Hematopoietic multipotent progenitor cell (in vitro differentiated cells): Measurements from ENCODE around the gene TMLHE. TPM values are rescaled to one million over a fixed set of nuclear protein-coding genes. Genes with fewer than 3 reads are reported as not detected.
"Not testable (repeated sequence)": the region's sequence is repeated elsewhere in the genome, so short reads cannot be mapped to it uniquely, and the experiment has no call there.

Experiments used
- DNase-seq, 3 donors: peaks; one replicate each; pipeline ENCODE4 v3.0.0-alpha.2; 2011 to 2015; ENCODE audit warnings: low read depth in 2 of 3, low spot score in 2 of 3
- total RNA-seq: library from RNA; depleted of rRNA; stranded (reverse); fragments of >200 nt; gene quantifications from one replicate; pipeline ENCODE4 v1.2.3, GENCODE V29; 2012

TMLHE gene, protein sequence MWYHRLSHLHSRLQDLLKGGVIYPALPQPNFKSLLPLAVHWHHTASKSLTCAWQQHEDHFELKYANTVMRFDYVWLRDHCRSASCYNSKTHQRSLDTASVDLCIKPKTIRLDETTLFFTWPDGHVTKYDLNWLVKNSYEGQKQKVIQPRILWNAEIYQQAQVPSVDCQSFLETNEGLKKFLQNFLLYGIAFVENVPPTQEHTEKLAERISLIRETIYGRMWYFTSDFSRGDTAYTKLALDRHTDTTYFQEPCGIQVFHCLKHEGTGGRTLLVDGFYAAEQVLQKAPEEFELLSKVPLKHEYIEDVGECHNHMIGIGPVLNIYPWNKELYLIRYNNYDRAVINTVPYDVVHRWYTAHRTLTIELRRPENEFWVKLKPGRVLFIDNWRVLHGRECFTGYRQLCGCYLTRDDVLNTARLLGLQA
- 26.7 TPM for total RNA-seq

GRCh38 chrX:155612312-155613224 is at the start of gene TMLHE, which contains the start of gene SPRY3:
Gene TMLHE (minus strand): TSS chrX:155612952. CDS start chrX:155545276, 67,676 bp downstream.
Gene SPRY3 (plus strand): TSS chrX:155612586.
- peak in 2 of 3 donors; percentile 57 to 67 for DNase-seq

- peak in 1 of 3 donors; percentile 6 for DNase-seq
Observed at GRCh38 chrX:155662282-155662681, 49.5 kb upstream of the TMLHE start.

- DNase-seq, result no peak
Observed at GRCh38 chrX:155645180-155645579, 32.4 kb upstream of the TMLHE start.

DNA sequence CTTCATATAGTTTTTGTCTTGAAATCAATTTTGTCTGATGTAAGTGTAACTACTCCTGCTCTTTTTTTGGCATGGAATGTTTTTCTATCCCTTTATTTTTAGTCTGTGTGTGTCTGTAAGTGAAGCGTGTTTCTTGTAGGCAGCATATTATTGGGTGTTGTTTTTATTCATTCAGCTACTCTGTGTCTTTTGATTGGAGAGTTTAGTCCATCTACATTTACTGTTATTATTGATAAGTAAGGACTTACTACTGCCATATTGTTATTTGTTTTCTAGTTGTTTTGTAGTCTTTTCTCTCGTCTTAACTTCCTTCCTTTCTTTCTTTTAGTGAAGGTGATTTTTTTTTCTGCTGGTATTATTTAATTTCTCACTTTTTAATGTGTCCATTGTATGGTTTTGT is 30.5 kb upstream of the TMLHE start:
- DNase-seq, result no peak

- DNase-seq, result not testable (repeated sequence)
Observed at GRCh38 chrX:155641371-155641770, 28.6 kb upstream of the TMLHE start.

- no peak for DNase-seq
Observed at GRCh38 chrX:155637714-155638113, 25.0 kb upstream of the TMLHE start.

DNA sequence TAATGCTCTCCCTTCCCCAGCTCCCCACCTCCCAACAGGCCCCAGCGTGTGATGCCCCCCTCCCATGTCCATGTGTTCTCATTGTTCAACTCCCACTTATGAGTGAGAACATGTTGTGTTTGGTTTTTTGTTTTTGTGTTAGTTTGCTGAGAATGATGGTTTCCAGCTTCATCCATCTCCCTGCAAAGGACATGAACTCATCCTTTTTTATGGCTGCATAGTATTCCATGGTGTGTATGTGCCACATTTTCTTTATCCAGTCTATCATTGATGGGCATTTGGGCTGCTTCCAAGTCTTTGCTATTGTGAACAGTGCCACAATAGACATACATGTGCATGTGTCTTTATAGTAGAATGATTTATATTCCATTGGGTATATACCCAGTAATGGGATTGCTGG is 22.3 kb upstream of the TMLHE start:
- not testable (repeated sequence) for DNase-seq

DNA sequence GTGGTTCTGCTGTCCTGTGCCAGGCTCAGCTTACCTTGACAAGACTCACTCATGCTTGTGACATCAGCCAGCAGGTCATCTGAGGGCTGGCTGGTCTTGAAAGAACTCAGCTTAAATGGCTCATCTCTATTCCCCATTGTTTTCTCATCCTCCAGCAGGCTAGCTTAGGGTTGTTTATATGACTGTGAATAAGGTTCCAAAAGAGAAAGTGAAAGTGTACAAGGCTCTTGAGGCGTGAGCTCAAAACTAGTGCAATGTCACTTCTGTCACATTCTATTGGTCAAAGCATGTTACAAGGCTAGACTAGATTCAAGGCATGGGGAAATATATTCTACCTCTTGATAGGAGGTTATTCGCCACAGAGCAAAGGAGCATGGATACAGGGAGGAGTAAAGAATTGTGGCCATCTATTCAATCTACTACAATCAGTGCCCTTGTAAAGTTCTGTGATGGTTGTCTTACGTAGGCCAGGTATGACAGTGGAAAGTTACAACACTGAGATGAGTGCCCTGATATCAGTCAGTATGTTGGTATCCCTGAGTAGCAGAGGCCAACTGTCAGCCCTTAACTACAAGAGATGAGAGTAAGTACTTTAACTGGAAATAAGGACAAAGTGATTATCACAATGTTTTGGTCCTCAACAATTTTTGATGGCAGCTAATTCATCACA is 19.8 kb upstream of the TMLHE start:
- DNase-seq, result peak in 1 of 3 donors; percentile 61

- not testable (repeated sequence) for DNase-seq
Observed at GRCh38 chrX:155620110-155620509, 7.4 kb upstream of the TMLHE start.

GRCh38 chrX:155615938-155616337 is 3.2 kb upstream of the TMLHE start:
- DNase-seq, result no peak

GRCh38 chrX:155613927-155614559 is 1.3 kb upstream of the TMLHE start:
- DNase-seq, result no peak

- DNase-seq, result no peak
Observed at GRCh38 chrX:155611302-155611701, 1.4 kb downstream of the TMLHE start.

- DNase-seq, result no peak
Observed at GRCh38 chrX:155592981-155593380, 19.8 kb downstream of the TMLHE start.

- no peak for DNase-seq
Observed at GRCh38 chrX:155592331-155592730, 20.4 kb downstream of the TMLHE start.

GRCh38 chrX:155577682-155578081 is 35.1 kb downstream of the TMLHE start:
- DNase-seq, result no peak

DNA sequence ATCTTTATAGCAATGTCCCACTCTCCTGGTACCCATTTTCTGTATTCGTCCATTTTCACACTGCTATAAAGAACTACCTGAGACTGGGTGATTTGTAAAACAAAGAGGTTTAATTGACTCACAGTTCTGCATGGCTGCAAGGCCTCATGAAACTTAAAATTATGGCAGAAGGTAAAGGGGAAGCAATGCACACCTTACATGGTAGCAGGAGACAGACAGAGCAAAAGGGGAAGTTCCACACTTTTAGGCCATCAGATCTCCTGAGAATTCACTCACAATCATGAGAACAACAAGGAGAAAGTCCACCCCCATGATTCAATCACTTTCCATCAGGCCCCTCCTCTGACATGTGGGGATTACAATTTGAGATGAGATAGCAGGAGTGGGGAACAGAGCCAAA is 49.7 kb downstream of the TMLHE start:
- no peak for DNase-seq

DNA sequence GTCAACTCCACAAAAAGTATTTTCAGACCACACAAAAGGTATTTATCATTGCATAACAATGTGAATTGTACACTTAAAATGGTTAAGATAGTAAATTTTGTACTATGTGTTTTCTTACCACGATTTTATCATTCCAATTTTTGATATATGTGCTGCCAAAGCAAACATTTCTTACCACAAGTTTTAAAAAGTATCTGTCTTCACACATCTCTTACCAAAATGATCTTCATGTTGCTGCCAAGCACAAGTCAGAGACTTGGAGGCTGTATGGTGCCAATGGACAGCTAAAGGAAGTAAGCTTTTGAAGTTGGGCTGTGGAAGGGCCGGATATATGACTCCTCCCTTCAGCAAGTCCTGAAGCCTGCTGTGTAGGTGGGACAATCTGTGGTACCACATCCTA is 67.9 kb downstream of the TMLHE start:
- DNase-seq, result no peak

GRCh38 chrX:155535866-155536265 is 76.9 kb downstream of the TMLHE start:
- DNase-seq, result no peak

DNA sequence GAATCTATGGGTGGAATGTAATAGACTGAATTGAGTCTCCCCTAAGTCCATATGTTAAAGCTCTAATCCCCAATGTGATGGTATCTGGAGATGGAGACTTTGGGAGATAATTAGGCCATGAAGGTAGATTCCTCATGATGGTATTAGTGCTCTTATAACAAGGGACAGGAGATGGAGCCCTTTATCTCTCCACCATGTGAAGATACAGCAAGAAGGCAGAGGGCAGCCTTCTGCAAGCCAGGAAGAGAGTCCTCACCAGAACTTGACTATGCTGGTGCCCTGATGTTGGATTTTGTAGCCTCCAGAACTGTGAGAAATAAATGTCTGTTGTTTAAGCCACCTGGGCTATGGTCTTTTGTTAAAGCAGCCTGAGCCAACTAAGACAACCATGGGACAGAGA is 78.0 kb downstream of the TMLHE start:
- no peak for DNase-seq

GRCh38 chrX:155527023-155527422 is 85.7 kb downstream of the TMLHE start:
- DNase-seq, result not testable (repeated sequence)
